ENCODE measurements around the gene KCNJ15. TPM values are rescaled to one million over a fixed set of nuclear protein-coding genes. Genes with fewer than 3 reads are reported as not detected.

KCNJ15 gene
- total and polyA plus RNA-seq, 10 donors, result 0.27 to 45.6 (median 16.8) TPM

DNA sequence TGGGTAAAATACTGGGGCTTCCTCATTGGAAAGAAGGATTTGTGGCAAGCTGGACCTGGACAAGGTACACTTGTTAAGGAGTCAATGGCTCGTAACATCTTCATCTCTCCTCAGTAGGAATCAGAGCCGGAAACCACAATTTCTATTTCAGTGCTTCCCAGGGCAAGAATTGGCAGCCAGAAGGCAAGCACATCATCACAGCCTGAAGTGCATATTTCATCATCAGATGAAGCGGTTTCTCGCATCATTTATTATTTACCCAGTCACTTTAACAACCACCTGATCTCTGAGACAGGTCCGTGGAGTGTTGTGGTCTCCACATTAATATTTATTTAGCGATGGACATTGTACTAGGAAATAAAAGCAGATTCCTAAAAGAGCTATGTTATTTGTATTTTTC lies 55.0 kb downstream of the KCNJ15 start:
- Histone ChIP-seq H3K4me3 (no peak overlapping the region), H3K36me3 (no peaks in the 10 kb centered on the region), H3K4me1 (peaks cover 0 to 10% (median under 1%) of the 10 kb centered on the region in 6 donors), H3K27ac (no peak overlapping the region), H3K9me3 (no peaks in the 10 kb centered on the region), H3K27me3 (replicated peaks in 1 of 7) (no peaks in the 10 kb centered on the region)
- WGBS, 5 donors, result 87 to 94% (median 88%) methylated on average over 6 of the region's 6 CpGs
- no peak for TF ChIP-seq POLR2A (IDR thresholded peaks at IDR 0.05)
- no peak for TF ChIP-seq POLR2AphosphoS5 (IDR thresholded peaks at IDR 0.05)
- TF ChIP-seq, protein P1, sequence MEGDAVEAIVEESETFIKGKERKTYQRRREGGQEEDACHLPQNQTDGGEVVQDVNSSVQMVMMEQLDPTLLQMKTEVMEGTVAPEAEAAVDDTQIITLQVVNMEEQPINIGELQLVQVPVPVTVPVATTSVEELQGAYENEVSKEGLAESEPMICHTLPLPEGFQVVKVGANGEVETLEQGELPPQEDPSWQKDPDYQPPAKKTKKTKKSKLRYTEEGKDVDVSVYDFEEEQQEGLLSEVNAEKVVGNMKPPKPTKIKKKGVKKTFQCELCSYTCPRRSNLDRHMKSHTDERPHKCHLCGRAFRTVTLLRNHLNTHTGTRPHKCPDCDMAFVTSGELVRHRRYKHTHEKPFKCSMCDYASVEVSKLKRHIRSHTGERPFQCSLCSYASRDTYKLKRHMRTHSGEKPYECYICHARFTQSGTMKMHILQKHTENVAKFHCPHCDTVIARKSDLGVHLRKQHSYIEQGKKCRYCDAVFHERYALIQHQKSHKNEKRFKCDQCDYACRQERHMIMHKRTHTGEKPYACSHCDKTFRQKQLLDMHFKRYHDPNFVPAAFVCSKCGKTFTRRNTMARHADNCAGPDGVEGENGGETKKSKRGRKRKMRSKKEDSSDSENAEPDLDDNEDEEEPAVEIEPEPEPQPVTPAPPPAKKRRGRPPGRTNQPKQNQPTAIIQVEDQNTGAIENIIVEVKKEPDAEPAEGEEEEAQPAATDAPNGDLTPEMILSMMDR (IDR thresholded peaks at IDR 0.05 in 8 of 11, conservative IDR thresholded peaks at IDR 0.05 in 3 of 11), result no peak
- intact Hi-C loops (cut with DNase I; ENCODE audit: low total_unique reads), result no loop called here
- no peak for DNase-seq

DNA sequence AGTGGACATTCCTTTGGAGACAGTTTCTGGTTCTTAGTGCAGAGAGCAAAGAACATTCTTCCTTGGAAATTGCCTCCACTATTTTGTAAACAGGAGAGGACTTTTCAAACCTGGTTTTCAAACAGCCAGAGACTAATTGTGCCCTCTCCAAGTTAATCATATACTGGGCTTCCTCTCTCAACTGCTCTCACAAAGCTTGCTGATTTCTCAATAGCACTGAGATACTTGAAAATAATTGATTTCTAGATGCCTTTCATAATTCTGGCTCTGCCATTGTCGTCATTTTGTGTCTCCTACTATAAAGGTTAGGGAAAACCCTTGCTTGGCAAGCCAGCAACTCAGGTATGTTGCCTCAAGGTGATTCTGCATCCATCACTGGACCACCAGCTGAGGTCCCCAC lies 56.0 kb downstream of the KCNJ15 start:
- no peak overlapping the region for H3K4me3 ChIP-seq
- peaks cover 0 to 5% (median 0%) of the 10 kb centered on the region in 6 donors for H3K4me1 ChIP-seq
- no peak overlapping the region for H3K27ac ChIP-seq
- H3K27me3 ChIP-seq (replicated peaks in 1 of 7), result no peaks in the 10 kb centered on the region
- H3K9me3 ChIP-seq, result no peaks in the 10 kb centered on the region
- WGBS, 5 donors, result 74 to 88% (median 81%) methylated on average over 1 of the region's 1 CpG
- no peak for TF ChIP-seq POLR2A (IDR thresholded peaks at IDR 0.05)
- no peak for TF ChIP-seq POLR2AphosphoS5 (IDR thresholded peaks at IDR 0.05)
- TF ChIP-seq, protein P1 (IDR thresholded peaks at IDR 0.05 in 8 of 11, conservative IDR thresholded peaks at IDR 0.05 in 3 of 11), result no peak
- H3K36me3 ChIP-seq, result no peaks in the 10 kb centered on the region
- no peak for DNase-seq
- intact Hi-C loops (cut with DNase I; ENCODE audit: low total_unique reads), result no loop called here

DNA sequence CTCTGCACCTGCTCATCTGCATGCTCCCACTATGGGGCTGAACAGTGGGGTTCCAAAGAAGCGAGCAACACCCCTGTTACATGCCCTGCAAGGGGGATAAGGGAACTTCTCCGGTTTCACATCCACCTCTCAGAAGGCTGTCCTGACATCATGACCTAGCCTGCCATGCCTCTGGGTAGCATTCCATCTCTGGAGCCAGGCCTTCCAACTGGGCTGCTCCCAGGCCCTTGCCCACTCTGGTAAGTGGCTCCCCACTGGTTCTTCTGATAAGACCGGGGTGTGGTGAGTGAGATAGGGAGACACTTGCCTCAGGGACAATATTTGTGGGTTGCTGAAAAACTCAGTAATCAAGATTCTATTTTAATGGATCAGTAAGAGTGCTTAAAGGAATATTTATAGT lies 57.8 kb downstream of the KCNJ15 start:
- TF ChIP-seq POLR2AphosphoS5 (IDR thresholded peaks at IDR 0.05), result no peak
- TF ChIP-seq POLR2A (IDR thresholded peaks at IDR 0.05), result no peak
- TF ChIP-seq, protein P1 (IDR thresholded peaks at IDR 0.05 in 8 of 11, conservative IDR thresholded peaks at IDR 0.05 in 3 of 11), result no peak
- intact Hi-C loops (cut with DNase I; ENCODE audit: low total_unique reads), result no loop called here
- peaks cover 0 to 5% (median 0%) of the 10 kb centered on the region in 6 donors for H3K4me1 ChIP-seq
- H3K36me3 ChIP-seq, result no peaks in the 10 kb centered on the region
- no peak overlapping the region for H3K27ac ChIP-seq
- no peak for DNase-seq
- no peaks in the 10 kb centered on the region for H3K9me3 ChIP-seq
- H3K27me3 ChIP-seq (replicated peaks in 1 of 7), result no peaks in the 10 kb centered on the region
- H3K4me3 ChIP-seq, result no peak overlapping the region
- 67 to 94% (median 79%) methylated on average over 3 of the region's 3 CpGs for WGBS, 5 donors

DNA sequence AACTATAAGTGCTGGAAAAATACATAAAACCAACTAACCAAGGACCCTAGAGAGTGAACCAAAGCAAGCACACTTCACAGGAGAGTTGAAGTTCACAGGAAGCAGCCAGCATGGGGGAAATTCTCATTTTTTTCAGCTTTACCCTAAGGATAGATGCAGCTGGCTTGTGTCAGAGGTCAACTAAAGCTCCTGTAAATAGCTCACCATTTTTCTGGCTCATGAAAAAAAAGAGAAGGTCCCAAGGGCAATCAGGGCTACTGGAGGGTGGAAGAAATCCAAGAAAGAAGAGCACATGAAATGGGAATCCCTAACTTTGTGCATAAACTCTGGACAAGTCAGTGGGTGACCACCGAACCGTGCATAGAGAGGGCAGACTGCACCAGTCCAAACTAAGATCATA lies 58.3 kb downstream of the KCNJ15 start:
- intact Hi-C loops (cut with DNase I; ENCODE audit: low total_unique reads), result no loop called here
- no peaks in the 10 kb centered on the region for H3K9me3 ChIP-seq
- no peaks in the 10 kb centered on the region for H3K27me3 ChIP-seq (replicated peaks in 1 of 7)
- WGBS, 5 donors, result 71 to 93% (median 80%) methylated on average over 2 of the region's 2 CpGs
- H3K36me3 ChIP-seq, result no peaks in the 10 kb centered on the region
- H3K27ac ChIP-seq, result no peak overlapping the region
- no peak for DNase-seq
- H3K4me3 ChIP-seq, result no peak overlapping the region
- H3K4me1 ChIP-seq, result peaks cover 0 to 5% (median 0%) of the 10 kb centered on the region in 6 donors
- TF ChIP-seq POLR2AphosphoS5 (IDR thresholded peaks at IDR 0.05) (no peak), POLR2A (IDR thresholded peaks at IDR 0.05) (no peak)
- TF ChIP-seq, protein P1 (IDR thresholded peaks at IDR 0.05 in 8 of 11, conservative IDR thresholded peaks at IDR 0.05 in 3 of 11), result no peak

Measured in spleen (tissue), 11 donors.